Right renal pelvis (tissue), 4 donors: Measurements from ENCODE around the gene CLEC3A. TPM values are rescaled to one million over a fixed set of nuclear protein-coding genes. Genes with fewer than 3 reads are reported as not detected.
"Not testable (repeated sequence)": the region's sequence is repeated elsewhere in the genome, so short reads cannot be mapped to it uniquely, and the experiment has no call there.

Experiments used
- DNase-seq, 4 donors: peaks; one replicate each; pipeline ENCODE4 v3.0.0-alpha.2; 2013; ENCODE audit warnings: low read depth in 4 of 4, low spot score in 3 of 4, missing footprints in 1 of 4
- polyA plus RNA-seq, 4 donors: library from polyadenylated mRNA; unstranded; fragments of 120-200 nt; gene quantifications; one replicate each; pipeline ENCODE4 v1.2.1, GENCODE V29; 2013; ENCODE audit not compliant: insufficient read length in 4 of 4

Gene CLEC3A
- polyA plus RNA-seq, result under 1 TPM in 3 of 4 donors, not detected in 1; 0.09 to 0.14 (median 0.11) TPM

DNA sequence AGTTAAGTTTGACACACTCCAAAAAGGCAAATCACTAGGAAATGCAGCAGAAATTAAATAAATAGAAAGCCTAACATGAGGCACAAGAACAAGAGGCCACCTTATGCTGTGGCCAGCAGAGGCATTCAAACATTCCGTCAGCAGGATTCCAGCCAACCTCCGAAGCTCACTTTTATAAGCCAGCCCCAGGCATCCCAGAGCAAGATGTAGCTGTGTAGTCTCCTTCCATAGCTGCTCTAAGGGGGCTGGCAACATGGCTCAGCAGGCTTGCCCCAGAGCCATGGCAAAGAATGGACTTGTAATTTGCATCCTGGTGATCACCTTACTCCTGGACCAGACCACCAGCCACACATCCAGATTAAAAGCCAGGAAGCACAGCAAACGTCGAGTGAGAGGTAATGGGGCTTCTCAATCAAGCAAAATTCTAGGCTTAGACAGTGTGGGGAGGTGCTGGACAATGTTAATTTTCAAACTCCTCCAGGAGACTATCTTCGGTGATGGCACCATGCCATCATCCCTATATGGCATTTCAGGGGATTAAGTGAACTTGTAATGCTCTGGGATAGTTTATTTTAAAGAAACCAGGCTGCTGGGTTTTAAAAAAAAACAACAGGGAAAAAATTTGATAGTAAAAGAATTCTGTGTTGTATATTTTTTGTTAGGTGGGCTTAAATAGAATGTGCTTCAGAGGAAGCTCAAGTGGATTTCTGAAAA is at the start of gene CLEC3A:
CLEC3A (plus strand) TSS at position 202 of the 714 bp plus-strand sequence; CDS start at position 281, 79 bp downstream.
- no peak for DNase-seq

DNA sequence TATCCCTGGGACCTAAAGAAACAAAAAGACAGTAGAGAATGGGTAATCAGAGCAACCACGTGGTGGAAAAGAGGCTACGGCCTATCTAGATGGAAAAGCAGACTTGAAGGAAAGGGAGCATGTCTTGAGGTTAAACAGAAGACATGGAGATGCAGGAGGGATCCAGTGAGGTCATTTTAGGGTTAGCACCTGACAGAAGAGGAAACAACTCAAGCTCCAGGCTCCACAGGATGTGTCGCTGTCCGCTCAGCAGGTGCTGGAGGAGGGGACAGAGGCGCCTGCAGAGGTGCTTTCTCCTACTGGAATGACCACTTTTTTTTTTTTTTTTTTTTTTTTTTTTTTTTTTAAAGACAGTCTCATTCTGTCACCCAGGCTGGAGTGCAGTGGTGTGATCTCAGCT is 47.5 kb upstream of the CLEC3A start:
- DNase-seq, result no peak

GRCh38 chr16:77975942-77976341 is 46.4 kb upstream of the CLEC3A start:
- DNase-seq, result no peak

DNA sequence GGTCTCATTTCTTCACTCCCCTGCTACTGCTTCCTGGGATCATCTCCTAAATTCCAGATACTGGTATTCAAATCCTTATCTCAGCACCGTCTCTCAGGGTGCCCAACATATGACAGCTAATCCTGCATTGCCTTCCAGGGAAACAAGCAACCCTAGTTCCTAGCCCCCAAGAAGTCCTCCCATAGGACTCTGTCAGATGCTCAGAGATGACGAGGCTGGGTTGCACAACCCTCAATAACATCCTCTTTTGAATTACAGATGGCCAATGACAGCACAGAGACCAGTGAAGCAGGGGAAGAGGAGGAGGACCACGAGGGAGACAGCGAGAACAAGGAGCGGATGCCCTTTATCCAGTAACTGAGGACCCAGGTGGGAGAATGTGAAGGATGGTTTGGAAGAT is 45.0 kb upstream of the CLEC3A start:
- DNase-seq, result no peak

GRCh38 chr16:77985111-77985510 is 37.2 kb upstream of the CLEC3A start:
- no peak for DNase-seq

DNA sequence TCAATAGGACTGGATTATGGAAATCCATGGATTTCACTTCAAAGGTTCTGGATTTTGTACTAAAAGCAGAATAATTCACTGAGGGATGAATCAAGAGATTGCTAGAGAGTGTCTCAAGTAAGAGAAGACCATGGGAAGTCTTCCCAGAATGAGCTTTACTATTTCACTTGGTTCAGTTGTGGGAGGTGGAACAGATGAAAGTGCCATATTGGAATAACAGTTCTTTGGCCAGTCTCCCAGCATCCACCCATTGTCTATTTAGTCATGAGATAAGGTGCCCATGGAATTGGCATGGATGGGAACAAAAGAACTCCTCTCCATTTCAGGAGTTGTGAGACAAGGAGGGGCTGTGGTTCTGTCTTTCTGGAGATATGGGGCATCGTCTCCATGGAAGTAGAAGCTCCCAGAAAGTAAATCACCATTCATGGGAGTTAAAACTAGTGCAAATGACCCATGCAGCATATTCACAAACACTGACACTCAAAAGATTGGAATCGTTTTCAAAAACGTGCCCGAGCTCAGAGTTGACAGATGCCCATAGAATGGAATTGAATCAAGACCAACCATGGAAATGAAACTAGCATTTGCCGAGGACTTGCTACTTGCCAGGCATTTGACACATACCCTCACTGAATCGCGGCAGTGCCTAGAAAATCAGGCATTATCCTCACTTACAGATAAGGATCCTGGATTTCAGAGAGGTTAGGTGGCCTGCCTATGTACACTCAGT is 36.2 kb upstream of the CLEC3A start:
- no peak for DNase-seq

GRCh38 chr16:77987810-77988209 is 34.5 kb upstream of the CLEC3A start:
- DNase-seq, result no peak

DNA sequence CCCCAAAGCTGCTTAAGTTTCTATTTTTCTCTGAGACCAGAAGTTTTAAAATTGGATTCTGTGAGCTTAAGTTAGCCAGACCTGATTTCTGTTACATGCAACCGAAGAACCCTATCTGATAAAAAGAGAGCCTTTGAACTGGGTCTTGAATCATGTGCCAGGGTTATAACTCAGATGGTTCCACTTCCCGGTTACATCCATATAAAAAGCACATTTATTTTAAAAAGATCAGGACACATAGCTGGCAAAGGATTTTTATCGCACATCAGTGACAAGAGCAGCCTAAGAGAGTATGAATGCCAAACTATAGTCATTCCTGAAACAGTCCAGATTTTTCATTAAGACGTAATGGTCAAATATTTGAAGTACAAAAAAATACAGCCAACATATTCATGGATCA is 32.5 kb upstream of the CLEC3A start:
- no peak for DNase-seq

- no peak for DNase-seq
Observed at GRCh38 chr16:77991701-77992100, 30.6 kb upstream of the CLEC3A start.

- DNase-seq, result not testable (repeated sequence)
Observed at GRCh38 chr16:77992381-77992780, 30.0 kb upstream of the CLEC3A start.

GRCh38 chr16:77993111-77993985 is 29.0 kb upstream of the CLEC3A start:
- no peak for DNase-seq

GRCh38 chr16:77995843-77996455 is 26.4 kb upstream of the CLEC3A start:
- DNase-seq, result no peak

- DNase-seq, result no peak
Observed at GRCh38 chr16:77998350-77999023, 23.9 kb upstream of the CLEC3A start.

DNA sequence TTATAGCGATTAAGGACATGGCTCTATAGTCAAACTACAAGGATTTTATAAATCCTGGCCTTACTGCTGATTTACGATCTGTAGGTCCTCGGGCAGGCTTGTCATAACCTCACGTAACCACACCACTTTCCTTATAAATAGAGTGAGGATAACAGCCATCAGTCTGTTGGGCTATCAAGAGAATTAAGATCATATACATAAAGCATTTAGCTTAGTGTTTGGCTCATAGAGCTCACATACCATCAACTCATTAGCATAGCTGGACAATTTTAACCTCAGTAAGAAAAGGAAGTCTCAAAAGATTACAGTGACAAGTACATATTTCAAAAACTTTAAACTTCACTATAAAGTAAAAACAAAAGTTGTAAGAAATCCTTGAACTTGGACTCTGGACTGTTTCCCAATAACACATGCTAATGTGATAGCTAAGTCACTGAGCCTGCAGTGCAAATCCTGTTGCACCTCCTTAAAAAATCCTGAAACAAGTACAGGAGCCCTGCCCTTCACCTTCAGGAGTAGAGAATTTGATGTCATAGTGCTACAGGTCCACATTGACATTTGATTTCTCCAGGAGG is 20.8 kb upstream of the CLEC3A start:
- DNase-seq, result no peak

DNA sequence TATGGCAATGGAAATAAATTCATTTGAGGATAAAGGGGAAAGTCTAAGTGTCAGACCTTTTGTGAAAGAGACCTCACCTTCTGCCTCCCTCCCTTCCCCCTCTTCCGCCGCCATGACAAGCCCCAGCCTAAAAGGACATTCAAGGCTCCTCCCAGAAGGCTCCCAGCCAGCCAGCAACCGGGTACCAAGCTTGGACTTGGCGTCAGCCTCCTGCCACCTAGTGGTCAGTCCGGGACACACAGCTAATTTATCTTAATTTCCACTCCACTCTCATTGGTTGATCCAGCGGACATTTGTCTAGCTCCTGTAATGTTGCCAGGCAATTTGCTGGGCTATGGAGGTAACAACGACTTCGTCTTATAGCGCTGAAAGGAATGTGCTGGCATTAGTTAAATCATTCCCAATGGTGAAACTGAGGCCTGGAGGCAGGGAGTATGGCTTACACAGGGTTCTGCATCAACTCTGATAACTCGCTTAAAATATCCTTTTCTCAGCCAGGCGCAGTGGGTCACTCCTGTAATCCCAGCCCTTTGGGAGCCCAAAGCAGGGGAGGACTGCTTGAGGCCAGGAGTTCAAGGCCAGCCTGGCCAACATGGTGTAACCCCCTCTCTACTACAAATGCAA is 19.3 kb upstream of the CLEC3A start:
- DNase-seq, result peak; percentile 44 to 60 (median 55)

DNA sequence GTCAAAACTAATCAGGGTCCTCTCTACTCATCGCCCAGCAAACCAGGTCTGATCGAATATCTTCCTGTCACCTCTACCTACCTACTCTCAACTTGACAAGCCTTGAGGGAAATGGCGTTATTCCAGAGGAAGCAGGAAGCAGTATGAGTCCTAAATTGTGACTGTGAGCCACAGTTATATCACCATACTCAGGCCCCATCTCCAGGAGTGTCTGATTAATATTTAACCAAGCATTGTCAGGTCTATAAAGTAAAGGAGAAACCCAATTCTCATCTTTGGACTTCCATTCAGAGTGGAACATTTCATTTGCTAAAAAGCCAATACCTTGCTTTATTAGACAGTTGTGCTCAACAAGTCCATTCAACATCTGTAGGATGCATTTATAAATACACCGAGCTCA is 17.8 kb upstream of the CLEC3A start:
- no peak for DNase-seq

GRCh38 chr16:78005881-78006280 is 16.5 kb upstream of the CLEC3A start:
- DNase-seq, result no peak

- DNase-seq, result no peak
Observed at GRCh38 chr16:78007121-78007520, 15.2 kb upstream of the CLEC3A start.

- DNase-seq, result no peak
Observed at GRCh38 chr16:78024159-78024558, 1.8 kb downstream of the CLEC3A start.
